Activated naive CD8-positive, alpha-beta T cell treated with anti-CD3 and anti-CD28 coated beads, Interleukin-2, amount 10 ng/mL, durations not matched to agents 7 days and 5 days (primary cell): ENCODE results near the gene MYOC. TPM values are rescaled to one million over a fixed set of nuclear protein-coding genes. Genes with fewer than 3 reads are reported as not detected.
"Not testable (repeated sequence)": the region's sequence is repeated elsewhere in the genome, so short reads cannot be mapped to it uniquely, and the experiment has no call there.

Experiments used
- ATAC-seq: fragments of 150-1000 bp; cut with Tn5 transposase; one replicate; pipeline ENCODE4 v1.10.0; 2021; ENCODE audit warnings: low read depth, moderate library complexity
- POLR2A ChIA-PET: fragments of 350-600 bp; sonication (Branson Sonifier 250); formaldehyde crosslinking; loops from one replicate; lab custom pipeline; 2021; ENCODE audit warnings: antibody characterized with exemption; lab: Charles Lee
- DNase-seq: peaks from one replicate; pipeline ENCODE4 v3.0.0; 2021
- H3K27ac Mint-ChIP-seq: one replicate; pipeline ENCODE4 v1.8.0; 2022; ENCODE audit warnings: mild to moderate bottlenecking, mixed read lengths
- H3K27me3 Mint-ChIP-seq: one replicate; pipeline ENCODE4 v1.8.0; 2022; ENCODE audit warnings: mild to moderate bottlenecking, moderate library complexity, mixed read lengths
- H3K36me3 Mint-ChIP-seq: one replicate; pipeline ENCODE4 v1.8.0; 2021; ENCODE audit warnings: mild to moderate bottlenecking, mixed read lengths
- H3K4me1 Mint-ChIP-seq: one replicate; pipeline ENCODE4 v1.8.0; 2021; ENCODE audit warnings: mixed read lengths
- H3K4me3 Mint-ChIP-seq: one replicate; pipeline ENCODE4 v1.8.0; 2022; ENCODE audit warnings: mild to moderate bottlenecking, moderate library complexity, mixed read lengths
- H3K9me3 Mint-ChIP-seq: one replicate; pipeline ENCODE4 v1.8.0; 2021; ENCODE audit warnings: mixed read lengths
- total RNA-seq, 2 experiments: library from RNA; stranded (reverse); gene quantifications; one replicate each; pipeline ENCODE4 v1.2.3, GENCODE V29; 2021

MYOC gene
- not detected for total RNA-seq

- Mint-ChIP-seq H3K36me3 (no peaks in the 10 kb centered on the region), H3K27me3 (peaks cover 24% of the 10 kb centered on the region), H3K27ac (no peak within 1 kb of the TSS), H3K4me1 (peaks cover 7% of the 10 kb centered on the region), H3K9me3 (no peaks in the 10 kb centered on the region), H3K4me3 (no peak within 1 kb of the TSS)
- POLR2A ChIA-PET = no interaction called here
- no peak for ATAC-seq
- no peak for DNase-seq
Measured at GRCh38 chr1:171652234-171652822, at the start of gene MYOC. MYOC (minus strand) TSS chr1:171652688; CDS start chr1:171652611, 77 bp downstream.

GRCh38 chr1:171699531-171699930 is 47.0 kb upstream of the MYOC start:
- H3K36me3 Mint-ChIP-seq = peaks cover 9% of the 10 kb centered on the region
- POLR2A ChIA-PET = no interaction called here

GRCh38 chr1:171695772-171696171 is 43.3 kb upstream of the MYOC start:
- H3K36me3 Mint-ChIP-seq, H3K27me3 Mint-ChIP-seq, H3K9me3 Mint-ChIP-seq, H3K4me3 Mint-ChIP-seq, DNase-seq, H3K27ac Mint-ChIP-seq, POLR2A ChIA-PET, ATAC-seq, H3K4me1 Mint-ChIP-seq: not testable (repeated sequence)

More at GRCh38 chr1:171699531-171699930, 47.0 kb upstream of the MYOC start:
- Mint-ChIP-seq H3K9me3 (peaks cover 7% of the 10 kb centered on the region), H3K4me3 (no peak overlapping the region), H3K27me3 (no peaks in the 10 kb centered on the region), H3K27ac (no peak overlapping the region), H3K4me1 (no peaks in the 10 kb centered on the region)
- DNase-seq (no peak), ATAC-seq (no peak)

GRCh38 chr1:171693541-171693940 is 41.1 kb upstream of the MYOC start:
- H3K9me3 Mint-ChIP-seq = peaks cover 11% of the 10 kb centered on the region
- H3K27ac Mint-ChIP-seq, H3K4me3 Mint-ChIP-seq, ATAC-seq, POLR2A ChIA-PET, H3K4me1 Mint-ChIP-seq, DNase-seq, H3K27me3 Mint-ChIP-seq, H3K36me3 Mint-ChIP-seq: not testable (repeated sequence)

- no peak for ATAC-seq
- H3K36me3 Mint-ChIP-seq = no peaks in the 10 kb centered on the region
- no peak overlapping the region for H3K27ac Mint-ChIP-seq
- no peak for DNase-seq
- POLR2A ChIA-PET = no interaction called here
- H3K9me3 Mint-ChIP-seq = no peaks in the 10 kb centered on the region
- H3K4me1 Mint-ChIP-seq = no peaks in the 10 kb centered on the region
- H3K27me3 Mint-ChIP-seq = peaks cover 5% of the 10 kb centered on the region
- H3K4me3 Mint-ChIP-seq = no peak overlapping the region
Measured at GRCh38 chr1:171683870-171684269, 31.4 kb upstream of the MYOC start.

- H3K4me3 Mint-ChIP-seq = no peak overlapping the region
- POLR2A ChIA-PET = no interaction called here
- DNase-seq (no peak), ATAC-seq (no peak)
- no peaks in the 10 kb centered on the region for H3K36me3 Mint-ChIP-seq
- peaks cover 8% of the 10 kb centered on the region for H3K27me3 Mint-ChIP-seq
- no peak overlapping the region for H3K27ac Mint-ChIP-seq
- H3K9me3 Mint-ChIP-seq = no peaks in the 10 kb centered on the region
- no peaks in the 10 kb centered on the region for H3K4me1 Mint-ChIP-seq
Measured at GRCh38 chr1:171680339-171680738, 27.9 kb upstream of the MYOC start.

GRCh38 chr1:171676823-171677222 is 24.3 kb upstream of the MYOC start:
- Mint-ChIP-seq H3K4me3 (no peak overlapping the region), H3K4me1 (no peaks in the 10 kb centered on the region), H3K27ac (no peak overlapping the region), H3K27me3 (peaks cover 12% of the 10 kb centered on the region), H3K9me3 (no peaks in the 10 kb centered on the region), H3K36me3 (no peaks in the 10 kb centered on the region)
- POLR2A ChIA-PET = no interaction called here
- ATAC-seq (no peak), DNase-seq (no peak)

GRCh38 chr1:171674431-171675405 is 22.2 kb upstream of the MYOC start:
- no peak overlapping the region for H3K27ac Mint-ChIP-seq
- ATAC-seq (no peak), DNase-seq (no peak)
- H3K36me3 Mint-ChIP-seq = no peaks in the 10 kb centered on the region
- H3K4me1 Mint-ChIP-seq = no peaks in the 10 kb centered on the region
- POLR2A ChIA-PET = no interaction called here
- H3K4me3 Mint-ChIP-seq = no peak overlapping the region
- H3K9me3 Mint-ChIP-seq = no peaks in the 10 kb centered on the region
- H3K27me3 Mint-ChIP-seq = peaks cover 12% of the 10 kb centered on the region

GRCh38 chr1:171670739-171671138 is 18.3 kb upstream of the MYOC start:
- Mint-ChIP-seq H3K4me1 (no peaks in the 10 kb centered on the region), H3K27me3 (peaks cover 18% of the 10 kb centered on the region), H3K27ac (no peak overlapping the region), H3K4me3 (no peak overlapping the region), H3K9me3 (no peaks in the 10 kb centered on the region), H3K36me3 (no peaks in the 10 kb centered on the region)
- POLR2A ChIA-PET = no interaction called here
- ATAC-seq (no peak), DNase-seq (no peak)

- Mint-ChIP-seq H3K36me3 (no peaks in the 10 kb centered on the region), H3K4me1 (no peaks in the 10 kb centered on the region), H3K27me3 (peaks cover 14% of the 10 kb centered on the region), H3K27ac (no peak overlapping the region), H3K4me3 (no peak overlapping the region), H3K9me3 (no peaks in the 10 kb centered on the region)
- DNase-seq = no peak
- POLR2A ChIA-PET = no interaction called here
- ATAC-seq = no peak
Measured at GRCh38 chr1:171668372-171668771, 15.9 kb upstream of the MYOC start.

- POLR2A ChIA-PET = no interaction called here
- H3K9me3 Mint-ChIP-seq = no peaks in the 10 kb centered on the region
- no peak overlapping the region for H3K4me3 Mint-ChIP-seq
- no peaks in the 10 kb centered on the region for H3K36me3 Mint-ChIP-seq
- no peak for ATAC-seq
- no peak for DNase-seq
- no peak overlapping the region for H3K27ac Mint-ChIP-seq
- peaks cover 11% of the 10 kb centered on the region for H3K27me3 Mint-ChIP-seq
- no peaks in the 10 kb centered on the region for H3K4me1 Mint-ChIP-seq
Measured at GRCh38 chr1:171666114-171666769, 13.8 kb upstream of the MYOC start.

- Mint-ChIP-seq H3K4me1 (no peaks in the 10 kb centered on the region), H3K9me3 (no peaks in the 10 kb centered on the region), H3K36me3 (no peaks in the 10 kb centered on the region), H3K4me3 (no peak overlapping the region), H3K27me3 (peaks cover 11% of the 10 kb centered on the region), H3K27ac (no peak overlapping the region)
- ATAC-seq (no peak), DNase-seq (no peak)
- POLR2A ChIA-PET = no interaction called here
Measured at GRCh38 chr1:171664976-171665375, 12.5 kb upstream of the MYOC start.

GRCh38 chr1:171663854-171664575 is 11.5 kb upstream of the MYOC start:
- Mint-ChIP-seq H3K4me1 (no peaks in the 10 kb centered on the region), H3K36me3 (no peaks in the 10 kb centered on the region), H3K4me3 (no peak overlapping the region), H3K27me3 (peaks cover 10% of the 10 kb centered on the region), H3K9me3 (no peaks in the 10 kb centered on the region), H3K27ac (no peak overlapping the region)
- POLR2A ChIA-PET = no interaction called here
- DNase-seq = no peak
- ATAC-seq = no peak
